HG03095 (cell line): ENCODE data around the gene GRIK4.

Source experiments
- ATAC-seq: cut with Tn5 transposase; IDR thresholded peaks from one replicate; pipeline ENCODE4 v1.9.1; 2021; ENCODE audit warnings: moderate library complexity; ENCODE audit not compliant: unreplicated experiment

Gene GRIK4

GRCh38 chr11:120694726-120695125 is 183.2 kb downstream of the GRIK4 start:
- ATAC-seq = no peak

- no peak for ATAC-seq
Observed at GRCh38 chr11:120695426-120695825, 183.9 kb downstream of the GRIK4 start.

GRCh38 chr11:120695939-120696338 is 184.4 kb downstream of the GRIK4 start:
- ATAC-seq = no peak

- ATAC-seq = no peak
Observed at GRCh38 chr11:120696597-120697218, 185.2 kb downstream of the GRIK4 start.

- no peak for ATAC-seq
Observed at GRCh38 chr11:120698918-120699317, 187.4 kb downstream of the GRIK4 start.

DNA sequence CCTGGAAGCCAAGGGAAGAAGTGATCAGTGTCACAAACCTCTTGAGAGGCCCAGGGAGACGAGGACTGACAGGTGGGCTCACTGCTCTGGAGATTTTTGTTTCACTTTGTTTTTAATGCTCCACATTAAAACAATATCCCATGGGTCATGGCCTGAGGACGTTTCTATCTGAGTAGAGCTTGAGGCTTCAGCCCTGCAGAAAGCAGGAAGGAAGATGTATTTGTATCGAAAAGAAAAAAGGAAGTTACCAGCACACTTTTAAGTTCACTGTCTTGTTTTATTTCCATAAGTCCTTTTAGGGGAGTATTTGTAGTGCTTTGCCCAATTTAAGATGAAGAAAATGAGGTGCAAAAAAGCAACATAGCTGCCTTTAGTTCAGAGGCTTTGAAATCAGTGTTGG is 191.1 kb downstream of the GRIK4 start:
- no peak for ATAC-seq

- ATAC-seq = peak; percentile 80
Observed at GRCh38 chr11:120703358-120704152, 192.0 kb downstream of the GRIK4 start.

DNA sequence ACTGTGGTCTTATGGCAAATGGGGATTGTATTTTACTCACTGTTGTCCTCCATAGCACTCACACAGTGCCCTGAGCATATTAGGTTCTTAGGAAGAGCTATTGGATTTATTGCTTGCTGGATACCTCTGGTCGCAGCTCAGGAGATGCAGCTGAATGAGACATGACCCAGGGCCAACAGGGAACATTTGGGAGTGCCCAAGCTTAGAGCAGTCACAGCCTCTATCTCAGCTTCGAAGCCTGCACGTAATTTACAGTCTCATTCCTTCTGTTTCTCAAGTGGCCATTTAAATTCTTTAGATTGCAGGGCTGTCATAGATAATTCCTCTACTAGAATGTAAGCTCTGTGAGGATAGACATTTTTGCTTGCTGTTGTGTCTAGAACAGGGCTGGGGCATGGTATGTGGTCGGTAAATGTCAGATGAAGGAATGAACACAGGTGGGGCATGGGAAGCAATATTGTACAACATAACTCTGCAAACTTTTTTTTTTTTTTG is 192.8 kb downstream of the GRIK4 start:
- peak; percentile 2 for ATAC-seq

DNA sequence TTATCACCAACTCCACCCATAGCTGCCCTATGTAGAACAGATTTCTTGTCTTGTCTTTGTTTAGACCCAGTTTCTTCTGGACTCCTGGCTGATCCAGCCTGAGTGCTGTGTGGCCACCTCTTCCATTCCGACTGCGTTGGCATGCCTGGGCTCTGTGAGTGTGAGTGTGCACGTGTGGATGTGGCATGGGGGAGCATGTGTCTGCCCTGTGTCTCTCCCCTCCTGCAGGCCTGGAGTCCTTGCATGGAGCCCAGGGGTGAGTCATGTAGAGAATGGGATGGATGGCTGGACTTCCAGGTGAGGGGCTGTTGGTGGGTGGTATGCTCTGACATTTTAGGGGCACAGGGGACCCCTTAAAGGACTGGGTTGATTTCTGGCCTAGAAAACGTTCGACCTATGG is 194.7 kb downstream of the GRIK4 start:
- ATAC-seq = no peak

GRCh38 chr11:120707098-120707497 is 195.6 kb downstream of the GRIK4 start:
- ATAC-seq = no peak

- no peak for ATAC-seq
Observed at GRCh38 chr11:120707663-120708062, 196.1 kb downstream of the GRIK4 start.

DNA sequence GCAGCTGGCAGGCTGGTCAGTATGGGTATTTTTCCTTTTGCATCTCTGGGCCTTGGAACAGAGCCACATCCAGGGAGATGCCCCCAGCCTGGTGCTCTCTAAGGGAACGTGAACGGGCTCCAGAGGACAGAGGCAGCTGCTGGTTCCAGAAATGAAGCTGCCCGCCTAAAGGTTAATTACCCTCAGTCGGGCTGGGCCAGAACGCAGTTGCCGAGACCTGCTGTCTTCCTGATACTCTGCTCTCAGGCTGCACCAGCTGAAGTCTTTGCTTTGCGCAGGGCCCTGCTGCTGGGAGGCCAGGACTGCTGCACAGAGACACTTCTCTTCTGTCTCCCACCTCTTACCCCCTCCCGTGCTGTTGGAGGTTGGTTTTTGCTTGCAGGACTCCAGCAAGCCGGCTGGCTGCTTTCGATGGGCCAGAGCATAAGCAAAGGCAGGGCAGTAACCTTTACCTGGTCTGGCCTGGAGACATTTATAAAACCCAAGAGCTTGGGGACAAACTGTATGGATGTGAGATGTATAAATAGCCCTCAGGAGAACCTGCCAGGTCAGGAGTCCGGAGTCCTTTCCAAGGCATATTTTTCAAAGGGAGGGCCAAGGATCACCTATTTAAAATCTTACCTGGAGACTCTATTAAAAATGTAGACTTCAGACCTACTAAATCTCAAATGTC is 197.1 kb downstream of the GRIK4 start:
- ATAC-seq = no peak

- ATAC-seq = peak; percentile 85
Observed at GRCh38 chr11:120709808-120710207, 198.3 kb downstream of the GRIK4 start.

GRCh38 chr11:120710354-120711131 is 199.0 kb downstream of the GRIK4 start:
- peak; percentile 3 for ATAC-seq

DNA sequence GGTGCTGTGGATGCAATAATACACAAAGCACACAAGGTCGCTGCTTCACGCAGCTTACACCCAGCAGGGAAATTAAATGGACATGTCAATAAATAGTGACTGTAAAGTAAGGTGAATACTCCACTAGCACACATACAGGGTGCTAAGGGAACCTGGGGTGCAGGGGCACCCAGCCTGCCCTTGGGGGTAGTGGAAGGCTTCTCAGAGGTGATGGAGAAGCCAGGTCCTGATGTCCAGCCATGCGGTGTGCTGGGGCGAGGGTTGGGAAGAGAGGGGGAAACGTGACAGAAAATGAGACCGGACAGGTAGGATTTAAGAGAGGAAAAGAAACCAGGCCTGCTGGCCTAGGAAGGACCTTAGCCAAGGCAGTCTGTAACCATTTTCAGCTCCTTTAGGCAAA is 200.5 kb downstream of the GRIK4 start:
- no peak for ATAC-seq

DNA sequence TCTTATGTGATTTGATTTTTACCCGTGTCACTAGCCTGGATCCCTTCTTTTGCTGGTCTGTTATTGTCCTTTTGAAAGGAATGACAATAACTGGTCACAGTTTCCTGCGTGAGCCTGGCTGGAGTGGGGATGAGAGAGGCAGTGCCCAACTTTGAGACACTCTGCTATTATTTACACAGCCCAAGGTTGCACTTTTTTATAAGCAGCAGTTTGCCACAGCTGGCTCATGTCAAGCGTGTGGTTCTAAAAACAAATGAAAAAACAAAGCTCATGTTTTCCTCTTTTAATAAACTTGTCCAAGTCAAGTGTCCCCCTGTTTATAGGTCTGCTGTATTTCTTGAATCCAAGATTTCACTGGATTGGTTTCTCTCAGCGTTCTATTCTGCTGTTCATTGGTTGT is 201.3 kb downstream of the GRIK4 start:
- ATAC-seq = no peak

GRCh38 chr11:120713296-120713695 is 201.7 kb downstream of the GRIK4 start:
- no peak for ATAC-seq

- no peak for ATAC-seq
Observed at GRCh38 chr11:120714438-120714837, 202.9 kb downstream of the GRIK4 start.

DNA sequence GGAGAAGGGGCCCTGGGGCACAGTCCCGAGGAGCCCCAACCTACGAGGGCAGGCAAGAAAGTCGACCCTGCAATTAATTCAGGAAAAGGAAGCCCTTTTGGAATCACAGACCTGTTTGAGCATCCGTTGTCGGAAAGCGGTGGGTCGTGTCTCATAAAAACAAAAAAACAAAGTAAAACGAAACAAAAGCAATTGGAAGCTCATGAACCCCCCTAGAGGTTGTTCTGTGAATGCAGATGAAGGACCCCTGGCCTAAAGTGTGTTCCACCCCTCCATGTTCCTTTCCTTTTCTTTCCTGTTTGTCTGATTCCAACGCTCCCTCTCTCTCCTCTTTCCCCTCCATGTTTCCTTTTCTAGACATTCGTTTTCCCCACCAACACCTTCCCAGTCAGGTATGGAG is 203.7 kb downstream of the GRIK4 start:
- no peak for ATAC-seq

GRCh38 chr11:120717042-120717441 is 205.5 kb downstream of the GRIK4 start:
- ATAC-seq = no peak

DNA sequence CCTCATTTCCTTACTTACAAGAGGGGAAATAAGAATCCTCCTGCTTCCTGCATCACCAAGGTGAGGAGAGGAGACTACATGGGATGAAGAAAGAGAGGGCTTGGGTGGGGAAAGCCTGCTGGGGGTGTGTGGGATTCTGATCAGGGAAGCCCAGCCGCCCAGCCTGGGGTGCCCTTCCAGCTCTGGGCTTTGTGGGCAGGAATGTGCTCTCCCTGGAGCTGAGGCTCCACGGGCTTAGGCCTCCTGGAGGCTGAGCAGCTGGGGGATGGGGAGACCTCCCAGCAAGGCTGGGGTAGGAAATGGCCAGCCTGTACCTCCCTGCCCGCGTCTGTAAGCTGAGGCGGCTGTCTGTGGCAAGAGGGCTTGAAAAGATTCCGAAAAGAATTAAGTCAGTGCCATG is 206.1 kb downstream of the GRIK4 start:
- no peak for ATAC-seq
